Measurements from ENCODE around the gene IRF2BP2. TPM values are rescaled to one million over a fixed set of nuclear protein-coding genes. Genes with fewer than 3 reads are reported as not detected.

Gene IRF2BP2
- total RNA-seq, 1 donor from 2014 or later, result 158 TPM

GRCh38 chr1:234628089-234628488 is 18.1 kb upstream of the IRF2BP2 start:
- no peaks in the 10 kb centered on the region for H3K36me3 Mint-ChIP-seq (ENCODE audit: low read depth, unreplicated experiment)
- H3K9me3 Mint-ChIP-seq (ENCODE audit: unreplicated experiment), result no peaks in the 10 kb centered on the region
- no peak for TF ChIP-seq CTCF (IDR thresholded peaks at IDR 0.05; ENCODE audit: unreplicated experiment)
- H3K27me3 Mint-ChIP-seq (ENCODE audit: unreplicated experiment), result peaks cover 2% of the 10 kb centered on the region
- no peak overlapping the region for H3K27ac Mint-ChIP-seq (ENCODE audit: unreplicated experiment)
- no peak overlapping the region for H3K4me3 Mint-ChIP-seq (ENCODE audit: unreplicated experiment)
- no peak for DNase-seq (ENCODE audit: low spot score)
- peaks cover 36% of the 10 kb centered on the region for H3K4me1 Mint-ChIP-seq (ENCODE audit: unreplicated experiment)

- Mint-ChIP-seq H3K27me3 (ENCODE audit: unreplicated experiment) (peaks cover 2% of the 10 kb centered on the region), H3K4me3 (ENCODE audit: unreplicated experiment) (no peak overlapping the region), H3K36me3 (ENCODE audit: low read depth, unreplicated experiment) (no peaks in the 10 kb centered on the region), H3K4me1 (ENCODE audit: unreplicated experiment) (peaks cover 36% of the 10 kb centered on the region), H3K9me3 (ENCODE audit: unreplicated experiment) (no peaks in the 10 kb centered on the region), H3K27ac (ENCODE audit: unreplicated experiment) (no peak overlapping the region)
- DNase-seq (ENCODE audit: low spot score), result no peak
- TF ChIP-seq CTCF (IDR thresholded peaks at IDR 0.05; ENCODE audit: unreplicated experiment), result no peak
Observed at GRCh38 chr1:234627009-234627950, 17.3 kb upstream of the IRF2BP2 start.

GRCh38 chr1:234626391-234626790 is 16.4 kb upstream of the IRF2BP2 start:
- no peak overlapping the region for H3K4me3 Mint-ChIP-seq (ENCODE audit: unreplicated experiment)
- DNase-seq (ENCODE audit: low spot score), result no peak
- H3K27me3 Mint-ChIP-seq (ENCODE audit: unreplicated experiment), result peaks cover 2% of the 10 kb centered on the region
- H3K36me3 Mint-ChIP-seq (ENCODE audit: low read depth, unreplicated experiment), result no peaks in the 10 kb centered on the region
- no peaks in the 10 kb centered on the region for H3K9me3 Mint-ChIP-seq (ENCODE audit: unreplicated experiment)
- peaks cover 33% of the 10 kb centered on the region for H3K4me1 Mint-ChIP-seq (ENCODE audit: unreplicated experiment)
- no peak for TF ChIP-seq CTCF (IDR thresholded peaks at IDR 0.05; ENCODE audit: unreplicated experiment)
- H3K27ac Mint-ChIP-seq (ENCODE audit: unreplicated experiment), result no peak overlapping the region

GRCh38 chr1:234624724-234625117 is 14.7 kb upstream of the IRF2BP2 start:
- Mint-ChIP-seq H3K36me3 (ENCODE audit: low read depth, unreplicated experiment) (no peaks in the 10 kb centered on the region), H3K27ac (ENCODE audit: unreplicated experiment) (peak overlapping the region; percentile 86), H3K4me1 (ENCODE audit: unreplicated experiment) (peaks cover 32% of the 10 kb centered on the region), H3K4me3 (ENCODE audit: unreplicated experiment) (no peak overlapping the region), H3K27me3 (ENCODE audit: unreplicated experiment) (peaks cover 2% of the 10 kb centered on the region), H3K9me3 (ENCODE audit: unreplicated experiment) (no peaks in the 10 kb centered on the region)
- no peak for TF ChIP-seq CTCF (IDR thresholded peaks at IDR 0.05; ENCODE audit: unreplicated experiment)
- no peak for DNase-seq (ENCODE audit: low spot score)

GRCh38 chr1:234621657-234622335 is 11.8 kb upstream of the IRF2BP2 start:
- Mint-ChIP-seq H3K27me3 (ENCODE audit: unreplicated experiment) (no peaks in the 10 kb centered on the region), H3K4me1 (ENCODE audit: unreplicated experiment) (peaks cover 35% of the 10 kb centered on the region), H3K4me3 (ENCODE audit: unreplicated experiment) (no peak overlapping the region), H3K36me3 (ENCODE audit: low read depth, unreplicated experiment) (no peaks in the 10 kb centered on the region), H3K27ac (ENCODE audit: unreplicated experiment) (no peak overlapping the region), H3K9me3 (ENCODE audit: unreplicated experiment) (no peaks in the 10 kb centered on the region)
- TF ChIP-seq CTCF (IDR thresholded peaks at IDR 0.05; ENCODE audit: unreplicated experiment), result no peak
- DNase-seq (ENCODE audit: low spot score), result no peak

All from endothelial cell (in vitro differentiated cells).